ENCODE measurements around the gene SH2D2A.
A peak's percentile ranks its signal among the peaks of the same experiment; 100 is the strongest.
"Not testable (repeated sequence)": the region's sequence is repeated elsewhere in the genome, so short reads cannot be mapped to it uniquely, and the experiment has no call there.

Gene SH2D2A

GRCh38 chr1:156768610-156769295 is 47.9 kb downstream of the SH2D2A start:
- H3K27ac ChIP-seq, result peak overlapping the region; percentile 88
- TF ChIP-seq CTCF (IDR thresholded peaks at IDR 0.05), result no peak
- TF ChIP-seq ZFX (IDR thresholded peaks at IDR 0.05; ENCODE audit: borderline replicate concordance), result no peak

- TF ChIP-seq ZFX (IDR thresholded peaks at IDR 0.05; ENCODE audit: borderline replicate concordance), result no peak
- TF ChIP-seq CTCF (IDR thresholded peaks at IDR 0.05), result no peak
- peak overlapping the region; percentile 88 for H3K27ac ChIP-seq
Observed at GRCh38 chr1:156767879-156768604, 48.6 kb downstream of the SH2D2A start.

GRCh38 chr1:156767101-156767878 is 49.4 kb downstream of the SH2D2A start, which contains the start of gene PRCC:
TSS of gene PRCC (plus strand) at chr1:156767535. CDS start at chr1:156767772, 237 bp downstream.
- peak; percentile 97 for TF ChIP-seq ZFX (IDR thresholded peaks at IDR 0.05; ENCODE audit: borderline replicate concordance)
- TF ChIP-seq CTCF (IDR thresholded peaks at IDR 0.05), result no peak
- H3K27ac ChIP-seq, result peak within 1 kb of the TSS; percentile 88

- TF ChIP-seq ZFX (IDR thresholded peaks at IDR 0.05; ENCODE audit: borderline replicate concordance) (no peak), CTCF (IDR thresholded peaks at IDR 0.05) (no peak)
- H3K27ac ChIP-seq, result peak overlapping the region; percentile 88
Observed at GRCh38 chr1:156766298-156767100, 50.1 kb downstream of the SH2D2A start.

- TF ChIP-seq ZFX (IDR thresholded peaks at IDR 0.05; ENCODE audit: borderline replicate concordance) (no peak), CTCF (IDR thresholded peaks at IDR 0.05) (no peak)
- peak overlapping the region; percentile 88 for H3K27ac ChIP-seq
Observed at GRCh38 chr1:156765666-156766065, 51.0 kb downstream of the SH2D2A start.

- not testable (repeated sequence) for H3K27ac ChIP-seq
Observed at GRCh38 chr1:156765136-156765535, 51.5 kb downstream of the SH2D2A start.

- H3K27ac ChIP-seq, result no peak overlapping the region
- no peak for TF ChIP-seq ZFX (IDR thresholded peaks at IDR 0.05; ENCODE audit: borderline replicate concordance)
- no peak for TF ChIP-seq CTCF (IDR thresholded peaks at IDR 0.05)
Observed at GRCh38 chr1:156760796-156761104, 55.9 kb downstream of the SH2D2A start.
